Choroid plexus epithelial cell (primary cell): ENCODE data around the gene POLA1.

Experiments
- DNase-seq: peaks from one replicate; pipeline ENCODE4 v3.0.0-alpha.2; 2010; ENCODE audit warnings: low read depth
- H3K4me3 ChIP-seq: 2 replicates; pipeline ENCODE4 v1.5.1; 2011; ENCODE audit warnings: low read depth, mild to moderate bottlenecking, control low read depth, low read length, moderate library complexity
- CTCF ChIP-seq: conservative IDR thresholded peaks from 2 replicates; pipeline ENCODE4 v1.5.1; 2011; ENCODE audit warnings: low read depth, mild to moderate bottlenecking, control low read depth, inconsistent platforms, low read length, moderate library complexity

Gene POLA1

GRCh38 chrX:25020391-25020904 is 326.7 kb downstream of the POLA1 start:
- no peak for DNase-seq
- no peak overlapping the region for H3K4me3 ChIP-seq
- no peak for TF ChIP-seq CTCF

- peak; percentile 49 for TF ChIP-seq CTCF
- DNase-seq: no peak
- H3K4me3 ChIP-seq: no peak overlapping the region
Observed at GRCh38 chrX:25020905-25021449, 327.3 kb downstream of the POLA1 start.

GRCh38 chrX:25022499-25023325 is 329.0 kb downstream of the POLA1 start:
- no peak overlapping the region for H3K4me3 ChIP-seq
- no peak for TF ChIP-seq CTCF
- DNase-seq: no peak

GRCh38 chrX:25023908-25024307 is 330.2 kb downstream of the POLA1 start:
- no peak overlapping the region for H3K4me3 ChIP-seq
- TF ChIP-seq CTCF: no peak
- no peak for DNase-seq

- no peak for DNase-seq
- TF ChIP-seq CTCF: no peak
- no peak overlapping the region for H3K4me3 ChIP-seq
Observed at GRCh38 chrX:25025615-25026014, 331.9 kb downstream of the POLA1 start.

GRCh38 chrX:25026576-25026975 is 332.9 kb downstream of the POLA1 start:
- TF ChIP-seq CTCF: no peak

More at GRCh38 chrX:25026576-25026975, 332.9 kb downstream of the POLA1 start:
- H3K4me3 ChIP-seq: no peak overlapping the region
- DNase-seq: no peak
